Ishikawa (cell line): Measurements from ENCODE around the gene AKNA.

Experiments used
- CEBPB ChIP-seq: IDR thresholded peaks from 2 replicates; pipeline ENCODE4 v1.6.1; 2012
- CREB1 ChIP-seq: IDR thresholded peaks from 2 replicates; pipeline ENCODE4 v1.6.1; 2012; ENCODE audit warnings: low read depth
- EGR1 ChIP-seq: IDR thresholded peaks from 2 replicates; pipeline ENCODE4 v1.6.1; 2012
- EP300 ChIP-seq: IDR thresholded peaks from 2 replicates; pipeline ENCODE4 v1.6.1; 2012; ENCODE audit warnings: borderline replicate concordance
- FOXM1 ChIP-seq: IDR thresholded peaks from 2 replicates; pipeline ENCODE4 v1.6.1; 2012; ENCODE audit warnings: low read depth, borderline replicate concordance
- MAX ChIP-seq: IDR thresholded peaks from 2 replicates; pipeline ENCODE4 v1.6.1; 2012
- NFIC ChIP-seq: IDR thresholded peaks from 2 replicates; pipeline ENCODE4 v1.6.1; 2012
- RAD21 ChIP-seq: IDR thresholded peaks from 2 replicates; pipeline ENCODE4 v1.6.1; 2012; ENCODE audit warnings: low read depth
- REST ChIP-seq: IDR thresholded peaks from 2 replicates; pipeline ENCODE4 v1.6.1; 2012; ENCODE audit warnings: low read depth, mild to moderate bottlenecking
- TAF1 ChIP-seq: IDR thresholded peaks from 2 replicates; pipeline ENCODE4 v1.6.1; 2012; ENCODE audit warnings: low read depth, mild to moderate bottlenecking
- TCF12 ChIP-seq: IDR thresholded peaks from 2 replicates; pipeline ENCODE4 v1.6.1; 2012; ENCODE audit warnings: low read depth
- TEAD4 ChIP-seq: IDR thresholded peaks from 2 replicates; pipeline ENCODE4 v1.6.1; 2012
- USF1 ChIP-seq: IDR thresholded peaks from 2 replicates; pipeline ENCODE4 v1.6.1; 2012
- YY1 ChIP-seq: IDR thresholded peaks from 2 replicates; pipeline ENCODE4 v1.6.1; 2012; ENCODE audit warnings: low read depth
- ZBTB7A ChIP-seq: IDR thresholded peaks from 2 replicates; pipeline ENCODE4 v1.6.1; 2012; ENCODE audit warnings: low read depth

Gene AKNA

GRCh38 chr9:114397848-114398605 is 10.2 kb upstream of the AKNA start:
- TF ChIP-seq FOXM1 (no peak), EP300 (peak; percentile 28; the same call in 1 of the 2 replicates), TAF1 (no peak; the same call in 1 of the 2 replicates), TEAD4 (no peak), CREB1 (no peak; the same call in 1 of the 2 replicates), MAX (peak; percentile 75), ZBTB7A (peak; percentile 95), TCF12 (no peak), RAD21 (no peak), USF1 (no peak), YY1 (no peak), EGR1 (peak; percentile 23), CEBPB (no peak), NFIC (peak; percentile 65; the same call in 1 of the 2 replicates), REST (peak; percentile 48; the same call in 1 of the 2 replicates)

- TF ChIP-seq TAF1 (0 out of 2 replicates have a peak, but pooled peaks have one; percentile 3), RAD21 (no peak)
Observed at GRCh38 chr9:114397219-114397847, 9.6 kb upstream of the AKNA start.

- TF ChIP-seq TAF1 (no peak), FOXM1 (no peak), REST (no peak), NFIC (no peak), CREB1 (no peak), RAD21 (no peak), EP300 (no peak), EGR1 (no peak), CEBPB (no peak), TCF12 (no peak), TEAD4 (no peak), USF1 (no peak)
Observed at GRCh38 chr9:114396558-114397218, 8.9 kb upstream of the AKNA start.

GRCh38 chr9:114395768-114396167 is 8.0 kb upstream of the AKNA start:
- TF ChIP-seq NFIC (no peak), TEAD4 (no peak), YY1 (no peak), USF1 (no peak), MAX (no peak), EGR1 (no peak), FOXM1 (no peak), ZBTB7A (no peak), CEBPB (no peak), CREB1 (no peak)

- TF ChIP-seq USF1 (no peak), MAX (no peak), YY1 (no peak), EP300 (no peak), TCF12 (no peak), ZBTB7A (no peak), CREB1 (no peak), REST (no peak), EGR1 (no peak), CEBPB (no peak)
Observed at GRCh38 chr9:114395334-114395617, 7.5 kb upstream of the AKNA start.
